H4 (cell line): Measurements from ENCODE around the gene VPS26B. TPM values are rescaled to one million over a fixed set of nuclear protein-coding genes. Genes with fewer than 3 reads are reported as not detected.
"Not testable (repeated sequence)": the region's sequence is repeated elsewhere in the genome, so short reads cannot be mapped to it uniquely, and the experiment has no call there.

ENCODE experiments used
- DNase-seq: peaks from one replicate; pipeline ENCODE4 v3.0.0-alpha.2; 2015; ENCODE audit warnings: low spot score
- total RNA-seq: library from RNA; depleted of rRNA; stranded (reverse); fragments of >200 nt; shearing (Covaris generic); gene quantifications from 2 replicates; pipeline ENCODE4 v1.2.3, GENCODE V29; 2014; rRNA removed

VPS26B gene
- total RNA-seq: 24.5 and 25.5 TPM in 2 replicates

GRCh38 chr11:134223836-134224709, at the start of gene VPS26B, which contains the start of gene NCAPD3:
TSS of gene VPS26B (plus strand) at chr11:134224671. CDS start at chr11:134225123, 452 bp downstream.
TSS of gene NCAPD3 (minus strand) at chr11:134223967. CDS start at chr11:134223926, 41 bp downstream.
- peak; percentile 94 for DNase-seq

DNA sequence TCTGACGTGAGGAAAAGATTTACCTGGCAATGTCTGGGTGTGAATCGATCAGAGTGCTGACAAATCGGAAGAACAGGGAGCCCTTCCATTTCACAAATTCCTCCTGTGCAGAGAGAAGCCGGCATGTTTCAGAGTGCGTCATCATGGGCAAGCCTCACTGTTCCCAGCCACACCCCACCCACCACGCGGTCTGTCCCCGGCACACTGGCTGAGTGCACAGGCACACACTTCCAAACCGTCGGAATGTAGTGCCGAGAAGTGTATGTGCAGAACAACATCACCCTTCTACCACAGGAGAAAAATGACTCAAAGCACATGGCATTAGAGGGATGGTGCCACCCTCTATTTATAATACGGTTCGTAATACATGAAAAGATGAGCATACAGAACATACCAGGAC, 48.2 kb upstream of the VPS26B start:
- DNase-seq: no peak

GRCh38 chr11:134178032-134178674, 46.3 kb upstream of the VPS26B start:
- DNase-seq: no peak

DNA sequence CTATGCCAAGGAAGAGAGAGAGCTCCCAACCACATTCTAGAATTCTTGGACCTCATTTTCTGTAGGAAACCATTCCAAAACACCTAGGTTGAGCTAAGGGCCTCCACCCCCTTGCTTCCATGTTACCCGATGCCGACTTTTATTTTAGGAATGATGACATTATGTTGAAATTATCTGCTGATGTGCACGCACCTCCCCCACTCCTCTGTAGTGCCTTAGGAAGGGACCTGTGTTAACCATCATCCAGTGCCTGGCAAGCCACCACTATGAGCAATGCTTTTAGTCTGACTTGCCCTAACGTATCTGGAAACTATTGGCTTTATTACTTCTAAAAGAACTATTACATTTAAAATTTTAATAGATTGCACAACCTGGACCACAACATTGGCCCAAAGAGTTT, 42.8 kb upstream of the VPS26B start:
- no peak for DNase-seq

- not testable (repeated sequence) for DNase-seq
These were observed 36.4 kb upstream of the VPS26B start for GRCh38 chr11:134188092-134188491.

DNA sequence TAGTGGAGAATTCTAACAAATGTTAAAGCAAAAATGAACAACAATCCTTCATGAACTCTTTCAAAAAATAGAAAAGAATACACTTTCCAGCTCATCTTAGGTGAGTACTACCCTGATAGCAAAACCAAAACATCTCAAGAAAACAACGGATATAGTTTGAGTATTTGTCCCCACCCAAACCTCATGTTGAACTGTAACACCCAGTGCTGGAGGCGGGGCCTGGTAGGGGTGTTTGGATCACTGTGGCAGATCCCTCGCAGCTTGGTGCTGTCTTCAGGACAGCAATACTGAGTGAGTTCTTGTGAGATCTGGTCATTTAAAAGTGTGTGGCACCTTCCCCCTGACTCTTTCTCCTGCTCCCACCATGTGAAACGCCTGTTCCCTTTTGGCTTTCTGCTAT, 27.7 kb upstream of the VPS26B start:
- no peak for DNase-seq

DNA sequence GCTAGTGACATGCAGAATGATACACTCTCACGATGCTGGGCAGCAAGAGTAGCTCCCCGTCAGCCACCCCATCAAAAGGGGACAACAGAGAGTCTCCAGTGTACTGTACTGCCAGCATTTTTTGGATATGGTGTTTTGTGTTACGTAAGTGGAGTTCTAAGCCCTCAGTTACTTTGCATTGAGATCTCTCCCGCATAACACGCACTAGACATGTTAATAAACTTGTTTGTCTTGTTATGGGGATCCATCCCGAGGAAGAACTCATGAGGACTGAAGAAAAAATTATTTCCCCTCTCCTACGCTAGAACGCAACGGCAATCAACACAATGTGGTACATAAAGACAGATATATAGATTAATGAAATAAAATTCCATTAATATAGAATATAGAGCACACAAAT, 24.9 kb upstream of the VPS26B start:
- no peak for DNase-seq

- DNase-seq: no peak
These were observed 23.8 kb upstream of the VPS26B start for GRCh38 chr11:134200688-134201087.

DNA sequence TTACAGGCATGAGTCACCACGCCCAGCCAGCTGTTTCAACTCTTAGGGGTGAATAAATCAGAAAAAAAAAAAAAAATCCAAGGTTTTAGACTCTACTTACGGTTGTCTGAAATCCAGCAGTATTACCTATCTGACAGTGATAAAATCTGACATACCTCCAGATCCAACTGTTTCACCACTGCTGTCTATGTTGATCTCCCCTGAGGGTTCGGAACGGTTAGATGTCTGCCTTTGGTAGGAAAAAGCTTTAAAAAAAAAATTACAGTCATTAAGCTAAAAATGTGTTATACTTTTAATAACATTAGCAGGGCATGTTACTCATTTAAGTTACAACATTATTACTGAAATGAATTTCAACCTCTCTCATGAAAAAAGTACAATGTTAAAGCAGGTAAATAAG, 21.8 kb upstream of the VPS26B start:
- DNase-seq: no peak

GRCh38 chr11:134205729-134206128, 18.7 kb upstream of the VPS26B start:
- no peak for DNase-seq

- DNase-seq: no peak
These were observed 18.3 kb upstream of the VPS26B start for GRCh38 chr11:134206185-134206584.

- DNase-seq: no peak
These were observed 16.8 kb upstream of the VPS26B start for GRCh38 chr11:134207538-134208239.

DNA sequence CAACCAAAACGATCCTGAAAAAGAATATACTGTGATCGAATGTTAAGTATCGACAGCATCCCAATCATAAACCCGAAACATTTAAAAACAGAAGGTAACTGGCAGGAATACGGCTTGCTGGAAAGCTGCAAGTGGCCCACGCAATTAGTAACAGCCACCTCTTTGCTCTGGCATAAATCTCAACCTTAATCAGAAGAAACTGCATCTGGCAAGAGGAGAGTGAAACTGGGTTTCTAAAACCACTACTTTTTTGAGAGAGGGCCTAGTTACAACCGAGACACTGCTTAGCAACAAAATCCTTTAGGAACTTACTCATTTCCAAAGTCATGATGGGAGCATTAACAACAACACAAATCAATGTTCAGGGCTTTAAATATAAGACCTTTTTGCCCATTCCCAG, 8.6 kb upstream of the VPS26B start:
- no peak for DNase-seq

DNA sequence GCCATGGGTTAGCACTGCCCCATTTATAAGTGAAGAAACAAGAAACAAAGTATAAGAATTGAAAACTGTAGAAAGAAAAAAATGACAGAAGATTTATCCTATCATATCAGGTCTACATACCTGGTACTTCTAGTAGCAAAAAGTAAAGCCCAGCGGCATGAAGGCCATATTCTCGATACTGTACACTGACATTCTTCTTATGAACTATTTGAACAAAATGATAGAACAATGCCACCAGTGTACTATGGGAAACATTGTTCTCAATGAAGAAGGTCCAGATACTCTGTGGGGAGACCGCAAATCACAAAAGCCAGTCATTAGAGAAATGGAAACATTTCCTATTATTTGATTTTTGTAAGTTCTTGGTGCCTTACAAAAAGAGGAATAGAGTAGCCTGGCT, 7.7 kb upstream of the VPS26B start:
- DNase-seq: no peak

DNA sequence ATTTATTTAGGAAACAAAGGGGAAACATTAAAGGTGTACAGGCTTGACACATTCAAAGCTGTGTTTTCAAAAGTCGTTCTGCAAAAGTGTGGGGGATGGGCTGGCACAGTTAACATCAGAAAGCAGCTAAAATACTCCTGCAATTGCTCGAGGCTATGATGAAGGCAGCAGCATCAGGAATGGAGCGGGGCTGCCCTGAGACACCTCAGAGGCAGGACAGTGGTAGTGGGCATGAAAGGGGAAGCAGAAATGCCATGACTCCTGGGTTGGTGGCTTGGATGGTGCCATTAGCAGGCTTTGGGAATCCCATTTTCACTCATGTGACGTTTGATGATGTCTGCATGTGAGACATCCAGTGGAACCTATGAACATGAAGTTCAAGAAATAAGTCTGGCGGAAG, 1.4 kb upstream of the VPS26B start:
- DNase-seq: no peak

DNA sequence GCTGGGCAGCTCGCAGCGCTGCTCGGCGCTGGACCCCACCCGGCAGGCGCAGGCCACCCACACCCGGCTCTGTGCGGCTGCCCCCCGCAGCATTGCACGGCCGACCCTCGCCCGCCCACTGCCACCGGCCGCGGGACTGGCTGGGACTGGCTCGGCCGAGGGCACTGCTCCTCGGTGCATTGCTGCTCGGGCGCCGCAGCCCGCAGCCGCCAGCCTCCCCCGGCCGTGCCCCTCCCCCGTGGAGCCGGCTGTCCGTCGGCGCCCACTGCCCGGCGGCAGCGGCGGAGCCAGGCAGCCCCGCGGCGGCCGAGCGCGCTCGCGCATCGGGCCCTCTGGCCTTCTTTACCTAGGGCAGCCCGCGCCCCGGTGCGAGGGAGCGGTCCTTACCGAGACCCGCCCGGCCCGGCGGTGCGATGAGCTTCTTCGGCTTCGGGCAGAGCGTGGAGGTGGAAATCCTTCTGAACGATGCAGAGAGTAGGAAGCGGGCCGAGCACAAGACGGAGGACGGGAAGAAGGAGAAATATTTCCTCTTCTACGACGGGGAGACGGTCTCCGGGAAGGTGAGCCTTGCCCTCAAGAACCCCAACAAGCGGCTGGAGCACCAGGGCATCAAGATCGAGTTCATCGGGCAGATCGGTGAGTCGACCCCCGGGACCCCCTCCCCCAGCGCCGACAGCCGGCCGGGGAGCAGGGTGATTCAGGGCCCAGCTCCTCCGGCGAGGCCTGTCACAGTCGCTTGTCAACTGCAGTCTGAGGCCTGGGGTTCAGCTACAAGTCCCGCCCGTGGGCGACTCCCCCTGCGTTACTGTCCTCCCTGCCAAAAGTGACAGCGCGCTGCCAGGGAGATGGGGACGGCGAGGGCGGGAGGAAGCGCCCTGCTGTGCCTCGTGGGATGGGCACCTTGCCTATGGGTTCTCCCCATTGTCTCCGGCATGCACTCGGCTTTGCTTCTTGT, 516 bp downstream of the VPS26B start:
- DNase-seq: peak; percentile 13

DNA sequence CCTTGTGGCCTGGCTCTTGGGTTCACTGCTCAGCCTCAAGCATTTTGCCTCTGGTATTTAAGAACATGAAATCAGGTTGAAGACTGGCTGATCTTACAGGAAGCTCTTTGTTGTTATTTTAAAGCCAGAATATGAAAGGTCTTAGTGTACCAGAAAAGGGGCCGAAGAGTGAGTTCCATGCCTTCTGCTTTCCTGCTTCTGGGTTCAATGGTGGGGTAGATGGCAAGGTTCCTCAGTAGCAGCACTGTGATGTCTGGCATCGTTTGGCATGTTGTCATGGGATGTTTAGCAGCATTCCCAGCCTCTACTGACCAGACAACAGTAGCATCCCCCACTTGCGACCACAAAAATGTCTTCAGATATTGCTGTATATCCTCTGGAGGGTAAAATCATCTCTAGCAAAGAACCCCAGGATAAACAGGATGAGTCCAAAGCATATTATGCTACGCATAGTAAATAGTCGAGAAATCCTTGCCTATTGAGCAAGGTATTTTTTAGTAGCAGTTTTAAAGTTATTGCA, 2.4 kb downstream of the VPS26B start:
- DNase-seq: no peak

GRCh38 chr11:134228625-134229024, 4.2 kb downstream of the VPS26B start:
- DNase-seq: no peak

- DNase-seq: no peak
These were observed 4.8 kb downstream of the VPS26B start for GRCh38 chr11:134229126-134229790.

DNA sequence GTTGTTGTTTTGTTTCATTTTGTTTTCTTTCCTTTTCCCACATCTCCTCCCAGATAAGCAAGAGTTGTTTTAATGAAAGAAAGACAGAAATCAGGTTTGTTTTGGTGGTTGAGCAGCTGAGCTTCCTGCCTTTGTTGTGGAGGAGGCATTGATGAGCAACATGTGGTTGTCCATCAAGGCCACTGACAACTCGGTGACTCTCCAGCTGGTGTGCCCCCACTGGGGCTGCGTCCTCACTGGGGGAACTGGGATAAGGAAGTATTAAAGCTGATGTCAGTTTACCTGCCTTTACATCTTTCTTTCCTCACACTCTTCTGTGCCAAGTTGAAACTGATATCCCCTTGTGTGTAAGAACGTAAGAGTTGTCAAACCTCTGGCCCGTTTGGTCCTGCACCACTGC, 5.9 kb downstream of the VPS26B start:
- no peak for DNase-seq
